Measurements from ENCODE around the gene OTOF.
A peak's percentile ranks its signal among the peaks of the same experiment; 100 is the strongest.

OTOF gene

DNA sequence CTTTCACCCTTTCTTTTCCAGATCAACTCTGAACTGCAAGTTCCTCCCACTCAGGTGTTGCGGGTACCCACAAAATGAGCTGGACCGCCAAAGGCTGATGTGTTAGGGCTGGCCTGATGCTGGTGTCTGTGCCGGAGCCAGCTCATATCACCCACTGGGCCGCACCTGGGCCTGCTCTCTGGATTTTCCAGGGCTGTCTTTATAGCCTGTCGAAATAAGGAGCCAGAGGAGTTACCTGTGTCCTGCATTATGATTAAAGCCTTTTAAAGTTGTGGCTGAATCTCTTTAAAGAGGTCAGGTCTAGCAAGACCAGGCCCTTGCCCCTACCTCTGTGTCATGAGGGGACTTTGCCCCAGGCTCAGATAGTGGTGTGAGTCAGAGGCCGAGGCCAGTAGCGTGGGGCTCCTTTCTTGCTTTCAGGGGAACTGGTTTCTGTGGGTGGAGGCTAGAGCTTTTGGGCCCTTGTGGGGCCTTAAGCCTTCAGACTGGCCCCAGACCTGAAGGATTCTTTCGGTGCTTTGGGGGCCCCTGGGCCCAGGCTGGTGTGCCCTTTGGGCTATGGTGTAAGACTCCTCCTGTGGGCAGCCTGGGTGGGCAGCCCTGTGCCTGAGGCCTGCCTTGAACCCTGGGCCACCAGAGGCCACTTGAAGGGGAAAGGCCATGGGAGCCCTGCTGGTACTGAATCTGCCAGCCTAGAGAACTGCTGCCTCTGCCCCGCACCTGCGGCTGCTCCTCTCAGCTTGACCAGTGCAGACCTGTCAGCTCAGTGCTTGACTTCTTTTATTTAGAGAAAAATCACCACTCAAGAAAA is 21.3 kb downstream of the OTOF start:
- DNase-seq (ENCODE audit: low read depth) = peak; percentile 17
- H3K4me3 ChIP-seq (ENCODE audit: low read length) = no peak overlapping the region

DNA sequence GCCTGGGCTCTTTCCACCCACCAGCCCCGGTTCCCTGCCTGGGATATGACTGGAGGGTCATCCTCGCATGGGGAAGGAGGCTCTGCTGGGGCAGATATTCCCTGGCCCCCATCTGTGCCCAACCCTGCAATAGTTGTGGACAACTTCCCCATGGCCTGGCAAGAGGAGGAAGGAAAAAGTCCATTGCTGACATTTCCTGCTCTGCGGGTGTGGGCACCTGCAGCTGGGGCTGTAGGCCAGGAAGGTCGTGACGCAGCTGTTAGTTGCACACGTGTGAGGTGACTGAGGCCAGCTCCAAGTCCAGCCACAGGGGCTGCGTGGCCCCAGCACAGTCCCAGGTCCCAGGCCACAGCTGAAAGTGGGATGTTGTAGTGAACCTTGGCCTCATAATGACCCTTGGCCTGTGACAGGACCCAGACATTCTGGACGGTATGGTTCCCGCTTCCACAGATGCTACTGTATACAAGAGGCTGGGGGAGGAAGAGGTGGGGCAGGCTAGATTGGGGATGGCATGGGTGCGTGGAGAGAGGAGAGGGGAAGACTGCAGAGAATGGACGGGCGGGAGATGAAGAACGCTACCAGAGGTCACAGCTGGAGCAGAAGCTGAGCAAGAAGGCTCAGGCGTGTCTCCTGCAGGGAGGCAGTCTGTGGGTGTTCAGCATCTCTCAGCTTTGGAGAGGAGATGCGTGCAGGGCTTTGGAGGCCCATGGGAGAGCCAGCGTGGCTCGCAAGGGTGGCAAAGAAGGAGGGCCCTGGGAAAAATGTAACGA is 22.1 kb downstream of the OTOF start:
- H3K4me3 ChIP-seq (ENCODE audit: low read length) = no peak overlapping the region
- TF ChIP-seq, protein P1, sequence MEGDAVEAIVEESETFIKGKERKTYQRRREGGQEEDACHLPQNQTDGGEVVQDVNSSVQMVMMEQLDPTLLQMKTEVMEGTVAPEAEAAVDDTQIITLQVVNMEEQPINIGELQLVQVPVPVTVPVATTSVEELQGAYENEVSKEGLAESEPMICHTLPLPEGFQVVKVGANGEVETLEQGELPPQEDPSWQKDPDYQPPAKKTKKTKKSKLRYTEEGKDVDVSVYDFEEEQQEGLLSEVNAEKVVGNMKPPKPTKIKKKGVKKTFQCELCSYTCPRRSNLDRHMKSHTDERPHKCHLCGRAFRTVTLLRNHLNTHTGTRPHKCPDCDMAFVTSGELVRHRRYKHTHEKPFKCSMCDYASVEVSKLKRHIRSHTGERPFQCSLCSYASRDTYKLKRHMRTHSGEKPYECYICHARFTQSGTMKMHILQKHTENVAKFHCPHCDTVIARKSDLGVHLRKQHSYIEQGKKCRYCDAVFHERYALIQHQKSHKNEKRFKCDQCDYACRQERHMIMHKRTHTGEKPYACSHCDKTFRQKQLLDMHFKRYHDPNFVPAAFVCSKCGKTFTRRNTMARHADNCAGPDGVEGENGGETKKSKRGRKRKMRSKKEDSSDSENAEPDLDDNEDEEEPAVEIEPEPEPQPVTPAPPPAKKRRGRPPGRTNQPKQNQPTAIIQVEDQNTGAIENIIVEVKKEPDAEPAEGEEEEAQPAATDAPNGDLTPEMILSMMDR (IDR thresholded peaks at IDR 0.05; ENCODE audit: insufficient read depth, low read depth, low read length, missing control alignments) = no peak
- DNase-seq (ENCODE audit: low read depth) = no peak

More for the DNA sequence above, 21.3 kb downstream of the OTOF start:
- TF ChIP-seq, protein P1 (IDR thresholded peaks at IDR 0.05; ENCODE audit: insufficient read depth, low read depth, low read length, missing control alignments) = no peak

DNA sequence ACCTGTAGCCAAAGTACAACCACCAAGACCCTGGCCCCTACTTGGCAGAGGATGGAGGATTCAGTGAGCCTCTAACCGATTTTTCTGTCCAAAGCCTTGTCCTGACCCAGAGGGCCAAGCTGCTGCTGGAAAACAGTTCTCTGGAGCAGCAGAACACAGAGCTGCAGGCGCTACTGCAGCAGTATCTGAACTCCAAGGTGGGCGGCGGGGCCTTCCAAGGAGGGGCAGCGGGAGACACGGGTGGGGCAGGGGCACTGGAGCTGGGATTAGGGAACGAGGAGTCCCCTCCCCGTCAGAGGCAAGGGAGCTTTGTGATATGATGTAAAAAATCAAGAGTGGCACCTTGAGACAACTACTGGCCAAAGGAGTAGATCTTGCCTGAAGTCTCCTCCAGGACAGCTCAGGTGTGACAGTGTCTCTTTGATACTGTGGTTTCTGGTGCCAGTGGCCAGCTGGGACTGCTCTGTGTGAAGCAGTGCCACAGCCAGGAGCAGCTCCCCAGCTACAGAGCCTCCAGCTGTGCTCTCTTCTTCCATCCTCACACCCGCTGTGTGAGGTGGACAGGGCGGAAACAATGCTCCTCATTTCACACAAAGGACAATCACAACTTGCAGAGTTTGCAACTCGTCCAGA is 22.8 kb downstream of the OTOF start:
- no peak overlapping the region for H3K4me3 ChIP-seq (ENCODE audit: low read length)
- TF ChIP-seq, protein P1 (IDR thresholded peaks at IDR 0.05; ENCODE audit: insufficient read depth, low read depth, low read length, missing control alignments) = no peak
- no peak for DNase-seq (ENCODE audit: low read depth)

DNA sequence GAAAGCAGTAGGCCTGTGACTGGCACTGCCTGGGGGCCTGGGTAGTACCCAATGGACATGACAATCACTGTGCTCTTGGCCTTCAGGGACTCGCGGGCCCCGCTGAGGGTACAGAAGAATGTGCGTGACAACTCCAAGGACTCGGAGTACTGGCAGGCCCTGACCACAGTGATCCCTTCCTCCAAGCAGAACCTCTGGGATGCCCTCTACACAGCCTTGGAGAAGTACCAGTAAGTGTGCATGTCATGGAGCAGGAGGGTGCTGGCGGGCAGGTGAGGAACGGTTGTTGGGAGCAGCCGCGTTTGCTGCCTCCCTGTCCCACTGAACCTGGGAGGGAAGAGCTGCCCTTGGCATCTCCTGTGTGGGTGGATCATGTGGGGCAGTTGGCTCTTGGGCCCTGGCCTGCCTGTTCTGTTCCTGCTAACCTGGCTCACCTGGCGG is 23.3 kb downstream of the OTOF start:
- no peak for DNase-seq (ENCODE audit: low read depth)
- TF ChIP-seq, protein P1 (IDR thresholded peaks at IDR 0.05; ENCODE audit: insufficient read depth, low read depth, low read length, missing control alignments) = no peak
- H3K4me3 ChIP-seq (ENCODE audit: low read length) = no peak overlapping the region

DNA sequence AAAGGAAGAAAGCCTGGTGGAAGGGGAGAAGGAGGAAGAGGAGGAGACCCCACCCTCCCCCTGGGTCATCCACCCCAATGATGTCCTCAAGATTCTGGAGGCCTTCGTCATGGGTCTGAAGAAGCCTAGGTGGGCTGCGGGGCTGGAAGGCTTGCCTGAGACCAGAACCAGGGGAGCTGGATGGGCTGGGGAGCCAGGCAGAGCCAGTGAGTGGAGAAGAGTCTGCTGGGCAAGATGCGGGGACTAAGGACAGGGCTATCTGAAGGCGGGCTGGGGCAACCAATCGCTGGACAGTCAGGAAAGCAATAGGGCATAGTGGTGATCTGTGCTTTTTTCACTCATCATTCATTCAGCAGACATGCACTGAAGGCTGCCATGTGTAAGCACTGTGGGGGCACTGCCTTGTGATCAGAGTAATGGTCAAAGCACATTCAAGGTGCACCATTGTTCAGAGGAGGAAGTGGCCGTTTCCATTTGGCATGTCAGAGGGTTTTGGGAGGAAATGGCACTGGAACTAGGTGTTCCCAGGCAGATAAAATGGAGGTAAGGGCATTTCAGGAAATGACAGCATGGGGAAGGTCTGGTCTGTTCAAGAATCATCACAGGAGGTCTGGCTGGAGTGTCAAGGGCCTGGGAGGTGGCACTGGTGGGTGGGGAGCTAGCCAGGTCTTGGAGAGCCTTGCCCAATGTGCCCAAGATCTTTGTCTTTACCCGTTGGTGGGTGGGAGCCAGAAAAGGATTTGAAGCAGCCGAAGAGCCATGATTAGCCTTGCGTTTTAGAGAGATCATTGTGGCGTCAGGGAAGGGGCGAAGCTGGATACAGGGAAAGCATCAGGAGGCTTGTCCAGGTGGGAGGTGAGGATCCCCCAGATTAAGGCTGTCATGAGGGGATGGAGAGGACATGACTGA is 24.2 kb downstream of the OTOF start:
- no peak overlapping the region for H3K4me3 ChIP-seq (ENCODE audit: low read length)
- TF ChIP-seq, protein P1 (IDR thresholded peaks at IDR 0.05; ENCODE audit: insufficient read depth, low read depth, low read length, missing control alignments) = no peak
- no peak for DNase-seq (ENCODE audit: low read depth)

DNA sequence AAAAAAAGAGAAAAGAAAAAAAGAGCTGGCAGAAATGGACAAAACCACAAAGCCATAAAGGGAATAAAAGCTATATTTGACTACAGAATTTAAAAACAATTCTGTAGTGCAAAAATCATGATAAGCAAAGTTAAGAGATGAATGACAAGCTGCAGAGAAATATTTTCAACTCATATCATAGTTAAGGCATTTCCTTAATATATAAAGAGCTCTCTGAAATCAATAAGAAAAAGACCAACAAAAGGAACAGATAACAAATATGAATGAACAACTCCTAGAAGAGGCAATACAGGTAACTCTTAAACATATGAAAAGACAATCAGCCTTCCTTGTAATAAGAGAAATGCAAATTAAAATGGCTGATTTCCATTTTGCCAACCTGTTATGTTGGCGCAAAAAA is 26.2 kb downstream of the OTOF start:
- TF ChIP-seq, protein P1 (IDR thresholded peaks at IDR 0.05; ENCODE audit: insufficient read depth, low read depth, low read length, missing control alignments) = no peak
- H3K4me3 ChIP-seq (ENCODE audit: low read length) = no peak overlapping the region
- no peak for DNase-seq (ENCODE audit: low read depth)

Data from epithelial cell of esophagus (primary cell).